HG03045 (cell line): Measurements from ENCODE around the gene ANO1.
"Not testable (repeated sequence)": the region's sequence is repeated elsewhere in the genome, so short reads cannot be mapped to it uniquely, and the experiment has no call there.

Experiments used
- ATAC-seq: cut with Tn5 transposase; IDR thresholded peaks from one replicate; pipeline ENCODE4 v1.9.1; 2021; ENCODE audit warnings: mild to moderate bottlenecking, moderate library complexity; ENCODE audit not compliant: unreplicated experiment

ANO1 gene

DNA sequence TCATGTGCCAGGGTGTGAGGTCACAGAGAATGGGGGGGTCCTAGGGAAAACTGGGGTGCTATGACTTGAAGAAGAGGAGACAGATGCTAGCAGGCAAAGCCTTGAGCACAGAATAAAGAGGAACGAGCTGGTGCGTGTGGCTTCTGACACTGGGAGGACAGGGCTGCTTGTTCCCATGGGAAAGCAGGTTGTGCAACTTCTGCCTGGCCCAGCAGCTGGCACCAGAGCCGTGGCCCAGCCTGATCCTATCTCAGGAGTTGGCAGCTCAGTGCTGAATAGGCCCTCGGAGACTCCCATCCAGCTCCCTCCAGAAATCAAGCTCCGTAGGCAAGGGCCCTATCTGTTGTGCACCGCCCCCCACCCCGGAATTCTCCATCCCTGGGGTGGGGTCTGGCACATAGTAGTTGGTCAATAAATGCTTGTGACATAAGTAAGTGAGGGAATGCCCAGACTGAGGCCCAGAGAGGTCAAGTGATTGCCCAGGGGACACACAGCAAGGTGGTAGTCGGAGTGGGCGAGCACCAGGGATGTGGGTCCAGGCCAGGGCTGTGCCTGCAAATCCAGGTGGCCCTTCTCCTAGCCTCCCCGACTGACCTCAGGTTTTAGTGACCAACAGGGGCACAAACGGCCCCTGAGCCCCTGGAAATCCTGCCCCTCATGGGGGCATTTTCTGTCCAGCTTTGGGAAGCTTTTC, 105.5 kb downstream of the ANO1 start:
- no peak for ATAC-seq

GRCh38 chr11:70184396-70184795, 106.3 kb downstream of the ANO1 start:
- no peak for ATAC-seq

DNA sequence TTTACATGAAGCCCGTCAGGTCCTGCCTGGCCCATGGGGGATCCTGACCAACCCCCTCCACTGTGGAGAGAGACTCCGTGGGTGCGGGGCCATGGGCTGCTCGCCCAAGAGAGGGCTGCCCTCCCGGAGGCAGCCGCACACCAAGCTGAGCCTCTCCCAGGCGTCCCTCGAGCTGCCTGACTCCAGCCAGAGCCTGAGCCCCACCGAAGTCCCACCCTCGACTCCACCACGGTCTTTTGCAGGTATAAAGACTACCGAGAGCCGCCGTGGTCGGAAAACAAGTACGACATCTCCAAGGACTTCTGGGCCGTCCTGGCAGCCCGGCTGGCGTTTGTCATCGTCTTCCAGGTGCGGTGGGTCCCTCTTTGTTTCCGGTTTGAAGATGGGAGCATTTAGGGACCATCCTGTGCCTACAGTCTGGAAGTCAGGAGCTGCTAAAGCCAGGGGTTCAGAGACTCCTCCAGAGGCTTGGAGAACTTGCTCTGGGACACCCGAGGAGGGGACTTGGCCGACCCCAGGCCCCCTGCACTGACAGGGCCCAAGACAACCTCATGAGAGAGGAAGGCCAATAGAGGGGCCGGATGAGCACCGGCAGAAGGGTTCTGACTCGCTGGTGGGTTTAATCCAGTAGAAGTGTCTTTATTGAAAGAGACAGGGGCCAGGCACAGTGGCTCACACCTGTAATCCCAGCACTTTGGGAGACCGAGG, 107.4 kb downstream of the ANO1 start:
- ATAC-seq, result no peak

DNA sequence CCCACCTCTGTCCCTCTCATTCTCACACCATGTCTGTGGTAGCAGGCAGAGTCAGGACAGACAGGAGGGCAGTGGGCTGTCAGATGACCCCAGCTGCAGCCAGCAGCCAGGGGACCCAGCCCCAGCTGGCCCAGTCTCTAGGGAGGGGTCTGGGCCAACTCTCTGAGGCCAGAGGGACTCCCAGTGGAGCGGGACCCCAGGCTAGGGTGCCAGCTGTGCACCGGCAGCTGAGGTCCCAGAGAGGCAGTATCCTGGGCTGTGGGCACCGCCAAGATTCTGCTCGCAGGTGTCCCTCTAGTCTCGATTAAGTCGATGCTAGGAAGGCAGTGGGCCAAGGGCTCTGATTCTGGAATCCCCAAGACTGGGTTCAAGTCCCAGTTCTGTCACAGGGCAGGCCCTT, 108.3 kb downstream of the ANO1 start:
- no peak for ATAC-seq

GRCh38 chr11:70186936-70187335, 108.8 kb downstream of the ANO1 start:
- no peak for ATAC-seq

DNA sequence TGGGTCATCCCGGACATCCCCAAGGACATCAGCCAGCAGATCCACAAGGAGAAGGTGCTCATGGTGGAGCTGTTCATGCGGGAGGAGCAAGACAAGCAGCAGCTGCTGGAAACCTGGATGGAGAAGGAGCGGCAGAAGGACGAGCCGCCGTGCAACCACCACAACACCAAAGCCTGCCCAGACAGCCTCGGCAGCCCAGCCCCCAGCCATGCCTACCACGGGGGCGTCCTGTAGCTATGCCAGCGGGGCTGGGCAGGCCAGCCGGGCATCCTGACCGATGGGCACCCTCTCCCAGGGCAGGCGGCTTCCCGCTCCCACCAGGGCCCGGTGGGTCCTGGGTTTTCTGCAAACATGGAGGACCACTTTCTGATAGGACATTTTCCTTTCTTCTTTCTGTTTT, 109.7 kb downstream of the ANO1 start:
- ATAC-seq, result no peak

GRCh38 chr11:70189622-70190021, 111.5 kb downstream of the ANO1 start:
- no peak for ATAC-seq

DNA sequence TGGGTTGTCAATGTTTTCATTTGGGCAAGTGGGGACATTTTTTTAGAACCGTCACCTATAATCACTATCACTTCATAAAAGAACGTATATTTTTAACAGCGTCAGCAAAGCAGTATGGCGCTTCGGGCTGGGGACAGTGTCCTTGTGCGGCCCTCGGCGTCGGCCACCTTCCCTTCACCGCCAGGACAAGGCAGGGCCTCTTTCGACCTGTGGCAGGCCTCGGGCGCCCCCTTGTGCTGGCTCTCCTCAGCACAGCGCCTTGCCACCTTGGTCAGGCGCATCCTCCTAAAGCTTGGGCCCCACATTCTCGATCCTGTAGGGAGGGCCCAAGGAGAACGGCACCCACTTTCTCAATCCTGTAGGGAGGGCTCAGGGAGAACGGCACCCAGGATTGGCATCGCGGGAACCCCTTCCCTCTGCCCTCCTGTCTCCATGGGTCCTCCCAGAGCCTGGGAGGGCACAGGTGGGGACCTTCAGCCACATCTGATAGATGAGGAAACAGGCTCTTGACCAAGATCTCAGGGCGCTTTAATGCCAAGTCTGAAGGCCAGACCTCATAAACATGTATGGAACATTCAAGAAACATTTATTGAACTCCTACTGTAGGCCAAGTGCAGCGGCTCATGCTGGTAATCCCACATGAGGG, 113.5 kb downstream of the ANO1 start:
- ATAC-seq, result no peak

DNA sequence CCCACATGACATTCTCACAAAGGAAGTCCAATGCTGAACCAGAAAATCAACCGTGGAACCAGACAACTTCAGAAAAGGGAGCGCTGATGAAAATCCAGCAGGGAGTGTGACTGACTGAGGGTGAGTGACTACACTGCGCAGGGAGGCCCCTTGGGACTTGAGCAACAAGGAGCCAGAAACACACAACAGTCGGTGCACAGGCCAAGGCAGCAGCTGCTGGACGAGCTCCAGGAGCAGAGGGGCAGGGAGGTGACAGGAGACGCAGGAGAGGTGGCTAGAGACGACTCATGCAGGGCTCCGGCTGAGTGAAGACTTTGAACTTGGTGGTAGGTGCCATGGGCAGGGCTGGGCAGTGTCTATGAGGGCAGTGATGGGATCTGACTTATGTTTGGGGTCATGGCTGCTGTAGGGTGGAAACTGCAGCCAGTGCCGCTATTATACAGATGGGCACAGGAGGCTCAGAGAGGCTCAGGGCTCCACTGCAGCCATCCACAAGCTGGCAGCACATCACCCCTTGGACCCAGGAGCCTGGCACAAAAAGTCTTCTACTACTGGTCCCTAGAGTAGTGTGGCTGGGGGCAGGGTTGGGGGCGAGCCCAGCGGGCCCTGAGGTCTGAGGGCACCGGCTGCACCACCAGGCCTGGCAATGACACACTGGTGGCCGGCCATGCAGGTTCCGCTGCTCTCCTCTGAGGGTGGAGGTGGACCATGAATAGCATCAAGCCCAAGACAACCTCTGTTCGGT, 114.7 kb downstream of the ANO1 start:
- ATAC-seq, result no peak

DNA sequence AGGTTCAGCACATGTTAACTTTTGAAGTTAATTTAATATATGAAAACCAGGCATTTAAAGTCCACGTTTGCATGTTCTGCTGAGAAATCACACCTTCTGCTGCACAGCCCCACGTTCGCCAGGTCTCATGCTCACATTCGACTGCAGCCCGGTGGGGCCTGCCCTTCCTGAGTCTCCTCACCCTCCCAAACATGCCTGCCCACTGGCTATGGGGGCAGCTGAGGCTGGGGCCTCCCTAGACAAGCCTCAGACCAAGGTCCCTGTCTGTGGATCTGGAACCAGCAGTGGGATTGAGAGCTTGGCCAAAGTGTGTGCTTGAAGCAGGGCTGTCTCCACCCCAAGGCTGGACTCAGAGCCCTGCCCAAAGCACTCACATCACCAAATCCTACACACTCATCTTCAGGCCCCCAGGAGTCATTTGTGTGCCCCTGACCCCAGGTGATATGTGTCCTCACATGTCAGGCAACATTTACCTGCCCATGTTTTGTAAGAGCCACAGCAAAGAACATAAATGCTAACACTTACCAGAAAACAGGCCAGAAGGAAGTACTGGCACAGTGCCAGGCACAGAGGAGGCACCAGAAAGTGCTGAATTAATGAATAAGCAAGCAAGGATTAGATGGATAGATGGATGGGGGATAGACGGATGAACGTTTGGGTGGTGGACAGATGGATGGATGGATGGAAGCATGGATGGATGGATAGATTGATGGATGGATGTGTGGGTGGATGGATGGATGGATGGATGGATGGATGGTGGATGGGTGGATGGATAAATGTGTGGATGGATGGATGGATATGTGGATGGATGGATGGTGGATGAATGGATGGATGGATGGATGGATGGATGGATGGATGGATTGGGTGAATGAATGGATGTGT, 115.5 kb downstream of the ANO1 start:
- ATAC-seq, result no peak

GRCh38 chr11:70194792-70195791, 117.0 kb downstream of the ANO1 start:
- no peak for ATAC-seq

GRCh38 chr11:70200212-70200844, 122.2 kb downstream of the ANO1 start:
- no peak for ATAC-seq

GRCh38 chr11:70201047-70201446, 122.9 kb downstream of the ANO1 start:
- not testable (repeated sequence) for ATAC-seq

DNA sequence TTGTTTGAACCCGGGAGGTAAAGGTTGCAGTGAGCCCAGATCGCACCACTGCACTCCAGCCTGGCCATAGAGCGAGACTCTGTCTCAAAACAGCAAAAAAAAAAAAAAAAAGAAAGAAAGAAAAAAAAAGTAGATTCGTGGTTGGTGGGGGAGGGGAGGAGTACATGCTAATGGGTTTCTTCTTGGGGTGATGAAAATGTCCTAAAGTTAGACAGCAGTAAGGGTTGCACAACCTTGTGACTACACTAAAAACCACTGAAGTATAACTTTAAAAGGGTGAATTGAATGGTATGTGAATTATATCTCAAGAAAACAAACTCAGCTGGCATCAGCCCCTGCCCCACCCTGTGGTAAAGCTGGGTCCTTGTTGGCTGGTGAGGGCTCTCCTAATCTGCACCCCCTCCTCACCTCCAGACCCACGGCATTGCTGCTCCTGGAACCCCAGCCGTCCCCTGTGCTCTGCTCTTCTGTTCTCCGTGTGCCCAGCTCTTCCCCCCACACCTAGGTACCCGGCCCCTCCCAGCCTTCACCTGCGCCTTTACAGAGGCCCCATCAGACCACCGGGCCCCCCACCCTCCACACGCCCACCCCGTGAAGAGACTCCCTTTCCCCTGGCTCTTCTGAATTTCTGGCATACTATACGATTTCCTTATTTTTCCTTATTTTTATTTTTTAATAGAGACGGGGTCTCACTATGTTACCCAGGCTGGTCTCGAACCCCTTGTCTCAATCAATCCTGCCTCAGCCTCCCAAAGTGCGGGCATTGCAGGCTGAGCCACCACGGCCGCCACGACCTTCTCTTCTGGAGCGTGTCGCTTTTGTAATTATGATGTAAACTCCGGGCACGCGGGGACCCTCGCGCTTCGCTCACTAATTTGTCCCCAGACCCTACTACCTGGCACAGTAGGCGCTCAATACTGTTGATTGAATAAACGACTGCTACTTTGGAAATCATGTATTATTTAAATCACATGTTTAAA, 124.1 kb downstream of the ANO1 start:
- ATAC-seq, result no peak

DNA sequence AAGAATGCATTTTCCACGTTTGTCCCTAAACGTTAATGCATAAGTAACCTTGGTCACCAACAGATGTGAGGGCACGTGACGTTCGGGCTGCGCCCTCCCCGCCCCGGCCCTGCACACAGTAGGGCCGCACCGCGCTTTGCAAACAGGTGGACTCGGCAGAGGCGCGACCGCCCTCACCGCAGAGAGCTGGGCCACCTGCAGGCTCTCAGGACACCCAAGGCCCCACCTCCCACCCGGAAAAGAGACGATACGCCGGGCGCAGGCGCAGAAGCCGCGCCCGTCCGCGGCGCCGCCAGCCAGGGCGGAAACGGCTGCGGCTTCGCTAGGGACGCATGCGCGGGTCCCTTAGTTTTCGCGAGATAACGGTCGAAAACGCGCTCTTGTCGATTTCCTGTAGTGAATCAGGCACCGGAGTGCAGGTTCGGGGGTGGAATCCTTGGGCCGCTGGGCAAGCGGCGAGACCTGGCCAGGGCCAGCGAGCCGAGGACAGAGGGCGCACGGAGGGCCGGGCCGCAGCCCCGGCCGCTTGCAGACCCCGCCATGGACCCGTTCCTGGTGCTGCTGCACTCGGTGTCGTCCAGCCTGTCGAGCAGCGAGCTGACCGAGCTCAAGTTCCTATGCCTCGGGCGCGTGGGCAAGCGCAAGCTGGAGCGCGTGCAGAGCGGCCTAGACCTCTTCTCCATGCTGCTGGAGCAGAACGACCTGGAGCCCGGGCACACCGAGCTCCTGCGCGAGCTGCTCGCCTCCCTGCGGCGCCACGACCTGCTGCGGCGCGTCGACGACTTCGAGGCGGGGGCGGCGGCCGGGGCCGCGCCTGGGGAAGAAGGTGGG, 125.0 kb downstream of the ANO1 start, which contains the start of gene FADD:
Gene FADD (plus strand): TSS at position 377 of the 831 bp plus-strand sequence. CDS start 164 bp downstream, at position 541.
- peak; percentile 72 for ATAC-seq

- ATAC-seq, result peak; percentile 29
Measured at GRCh38 chr11:70203751-70204465, 125.8 kb downstream of the ANO1 start.
